Stimulated activated CD4-positive, alpha-beta T cell treated with anti-CD3 and anti-CD28 coated beads, Interleukin-4, amount 100 ng/mL, for 24 hours (primary cell): ENCODE measurements around the gene SDF4.

Experiments used
- DNase-seq: peaks from one replicate; pipeline ENCODE4 v3.0.0-alpha.2; 2020

The SDF4 gene

GRCh38 chr1:1175221-1176062, 56.4 kb downstream of the SDF4 start:
- DNase-seq, result no peak

GRCh38 chr1:1173793-1174415, 57.9 kb downstream of the SDF4 start, which contains the start of gene TTLL10:
Gene TTLL10, plus strand, starts transcription at chr1:1173880. Its CDS starts 5,336 bp downstream, at chr1:1179216.
- no peak for DNase-seq

DNA sequence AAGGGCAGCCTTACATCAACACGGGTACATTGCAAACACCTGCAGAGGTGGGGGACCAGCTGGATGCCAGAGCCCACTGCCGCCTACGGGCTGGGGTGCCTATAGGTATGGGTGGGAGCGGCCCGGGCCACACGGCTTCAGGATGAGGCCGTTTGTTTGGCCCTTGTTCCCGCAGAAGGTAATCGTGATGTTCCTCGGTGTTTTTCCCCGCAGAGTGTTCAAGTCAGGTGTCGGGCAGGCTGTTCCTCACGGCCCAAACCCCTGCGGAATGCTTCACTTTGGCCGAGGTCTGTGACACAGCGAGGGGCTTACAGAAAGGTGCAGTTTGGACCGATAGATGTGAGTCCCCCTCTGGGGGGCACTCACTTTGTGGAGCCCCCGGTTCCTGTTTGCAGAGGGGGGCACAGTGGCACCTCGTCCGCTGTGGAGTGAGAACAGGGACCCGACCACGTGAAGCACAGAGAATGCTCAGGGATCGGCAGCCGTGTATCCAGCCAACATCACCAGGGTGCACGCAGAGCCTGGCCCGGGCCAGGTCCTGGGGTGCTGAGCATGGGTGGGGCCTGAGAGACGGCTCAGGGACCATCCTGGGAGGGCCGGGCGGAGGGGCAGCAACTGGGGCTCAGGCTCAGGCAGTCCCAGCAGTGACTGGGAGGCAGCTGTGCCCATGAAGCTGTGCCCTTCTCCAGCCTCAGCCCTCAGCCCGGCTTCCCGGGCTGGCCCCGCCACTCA, 58.6 kb downstream of the SDF4 start:
- DNase-seq, result no peak

DNA sequence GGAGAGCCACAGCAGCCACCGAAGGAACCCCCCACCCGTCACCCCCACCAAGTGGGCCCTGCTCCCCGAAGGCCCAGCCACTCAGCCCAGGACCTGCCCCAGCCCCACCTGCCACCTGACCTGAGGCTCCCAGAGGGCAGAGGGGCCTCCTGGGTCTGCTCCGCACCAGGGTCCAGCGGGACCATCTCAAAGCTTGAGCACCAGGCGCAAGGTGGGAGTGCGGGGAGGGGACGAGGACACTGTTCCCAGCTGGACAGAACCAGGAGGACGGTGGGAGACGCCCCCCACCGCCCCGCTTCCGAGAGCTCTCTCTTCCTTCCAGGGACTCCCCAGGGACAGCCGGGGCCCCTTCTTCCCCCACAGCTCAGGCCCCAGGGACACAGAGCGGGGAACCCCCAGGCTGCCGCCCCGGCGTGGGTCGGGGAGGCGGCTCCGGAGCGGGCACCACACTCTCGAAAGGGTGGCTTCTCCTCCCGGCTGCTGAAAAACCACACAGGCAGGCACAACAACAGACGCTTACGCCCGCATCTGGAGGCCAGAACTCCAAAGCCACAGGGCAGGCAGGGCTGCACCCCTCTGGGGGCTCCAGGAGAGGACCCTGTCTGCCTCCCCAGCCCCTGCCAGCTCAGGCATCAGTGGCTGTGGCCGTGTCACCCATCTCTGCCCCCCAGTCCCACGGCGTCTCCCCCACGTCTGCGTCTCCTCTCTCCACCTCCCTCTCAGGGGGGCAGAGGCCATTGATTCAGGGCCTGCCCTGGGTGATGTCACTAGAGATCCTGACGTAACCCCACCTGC, 60.1 kb downstream of the SDF4 start:
- no peak for DNase-seq

DNA sequence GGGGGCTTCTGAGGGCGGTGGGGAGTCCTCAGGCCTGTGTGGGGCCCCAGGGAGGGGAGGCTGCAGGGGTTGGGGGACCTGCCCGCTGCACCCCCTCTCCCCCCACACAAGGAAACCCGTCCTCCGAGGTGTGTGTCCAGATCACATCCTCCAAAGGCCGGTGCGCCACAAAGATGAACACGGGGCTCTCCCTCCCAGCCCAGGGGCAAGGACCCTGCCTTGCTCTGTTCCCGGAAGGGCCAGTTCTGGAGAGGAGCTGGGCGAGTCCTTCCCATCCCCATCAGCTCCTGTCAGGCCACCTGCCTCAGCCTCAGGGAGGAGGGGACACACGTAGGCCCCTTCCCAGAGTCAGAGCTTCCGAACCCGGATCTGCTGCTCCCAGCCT, 60.6 kb downstream of the SDF4 start:
- DNase-seq, result no peak

DNA sequence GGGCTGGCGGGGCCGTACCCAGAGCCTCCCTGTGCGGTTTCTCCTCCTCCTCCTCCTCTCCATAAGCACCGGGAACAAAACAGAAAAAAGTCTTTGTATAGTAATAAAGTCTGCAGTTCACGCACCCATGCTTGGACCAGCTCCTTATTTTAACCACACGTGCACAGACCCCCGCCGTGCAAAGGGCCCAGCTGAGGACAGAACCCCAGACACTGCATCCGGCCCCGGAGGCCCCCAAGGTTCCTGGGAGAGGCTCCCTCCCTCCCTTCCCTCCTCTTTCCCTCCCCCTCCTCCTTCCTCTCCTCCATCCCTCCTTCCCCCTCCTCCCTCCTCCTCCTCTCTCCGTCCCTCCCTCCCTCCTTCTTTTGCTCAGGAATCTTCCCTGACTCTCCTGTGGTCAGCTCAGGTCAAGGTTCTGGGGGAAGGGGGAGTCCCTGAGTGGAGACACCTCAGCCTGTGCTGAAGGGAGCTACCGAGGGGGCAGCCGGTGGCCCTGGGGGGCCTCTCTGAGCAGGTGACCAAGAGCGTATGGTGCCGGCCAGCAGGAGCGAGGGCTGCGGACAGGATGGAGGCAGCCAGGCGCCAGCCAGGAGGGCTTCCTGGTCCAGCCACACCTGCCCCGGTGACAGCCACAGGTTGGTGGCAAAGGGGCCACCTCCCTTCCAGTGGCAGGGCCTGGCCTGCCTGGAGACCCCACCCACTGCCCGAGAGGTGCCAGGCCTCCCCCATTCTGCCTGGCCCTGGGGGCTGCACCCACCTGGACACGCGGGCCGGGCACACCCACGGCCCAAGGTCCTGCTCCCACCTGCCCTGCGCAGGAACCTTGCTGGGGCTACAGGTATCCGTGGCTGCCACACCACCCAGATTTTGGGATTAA, 61.3 kb downstream of the SDF4 start:
- DNase-seq, result no peak

DNA sequence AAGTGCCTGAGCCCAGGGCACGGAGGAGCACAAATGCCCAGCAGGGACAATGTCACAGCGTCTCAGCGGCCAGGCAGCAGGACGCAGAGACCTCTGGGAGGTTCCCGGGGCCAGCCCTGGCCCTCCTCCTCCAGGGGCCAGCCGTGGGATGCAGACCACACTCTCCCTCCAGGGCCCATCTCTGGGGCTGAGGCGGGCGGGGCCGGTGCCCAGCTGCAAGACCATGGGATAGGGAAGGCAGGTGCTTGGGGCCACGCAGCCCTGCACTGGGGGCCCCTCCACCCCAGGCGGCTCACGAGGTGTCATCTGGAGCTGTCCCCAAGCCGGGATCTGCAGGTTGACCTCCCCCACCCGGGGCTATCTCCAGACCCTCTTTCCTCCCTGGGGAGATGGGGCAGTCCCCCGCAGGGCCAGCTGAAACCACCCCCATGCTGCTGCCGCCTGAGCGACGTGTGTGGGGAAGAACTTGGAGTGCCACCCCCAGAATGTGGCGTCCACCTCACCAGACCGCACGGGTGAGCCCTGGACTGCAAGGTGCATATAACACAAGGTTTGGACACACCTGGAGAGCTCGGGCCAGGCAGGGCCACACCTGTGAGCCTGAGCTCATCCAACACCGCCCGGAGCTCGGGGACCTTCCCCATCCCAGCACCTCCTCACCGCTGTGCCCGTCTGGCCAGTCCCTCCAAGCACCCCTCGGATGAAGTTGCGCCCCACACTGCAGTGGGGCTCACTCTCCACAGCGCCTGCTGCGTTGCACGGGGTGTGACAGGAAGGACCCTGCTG, 62.2 kb downstream of the SDF4 start:
- no peak for DNase-seq

DNA sequence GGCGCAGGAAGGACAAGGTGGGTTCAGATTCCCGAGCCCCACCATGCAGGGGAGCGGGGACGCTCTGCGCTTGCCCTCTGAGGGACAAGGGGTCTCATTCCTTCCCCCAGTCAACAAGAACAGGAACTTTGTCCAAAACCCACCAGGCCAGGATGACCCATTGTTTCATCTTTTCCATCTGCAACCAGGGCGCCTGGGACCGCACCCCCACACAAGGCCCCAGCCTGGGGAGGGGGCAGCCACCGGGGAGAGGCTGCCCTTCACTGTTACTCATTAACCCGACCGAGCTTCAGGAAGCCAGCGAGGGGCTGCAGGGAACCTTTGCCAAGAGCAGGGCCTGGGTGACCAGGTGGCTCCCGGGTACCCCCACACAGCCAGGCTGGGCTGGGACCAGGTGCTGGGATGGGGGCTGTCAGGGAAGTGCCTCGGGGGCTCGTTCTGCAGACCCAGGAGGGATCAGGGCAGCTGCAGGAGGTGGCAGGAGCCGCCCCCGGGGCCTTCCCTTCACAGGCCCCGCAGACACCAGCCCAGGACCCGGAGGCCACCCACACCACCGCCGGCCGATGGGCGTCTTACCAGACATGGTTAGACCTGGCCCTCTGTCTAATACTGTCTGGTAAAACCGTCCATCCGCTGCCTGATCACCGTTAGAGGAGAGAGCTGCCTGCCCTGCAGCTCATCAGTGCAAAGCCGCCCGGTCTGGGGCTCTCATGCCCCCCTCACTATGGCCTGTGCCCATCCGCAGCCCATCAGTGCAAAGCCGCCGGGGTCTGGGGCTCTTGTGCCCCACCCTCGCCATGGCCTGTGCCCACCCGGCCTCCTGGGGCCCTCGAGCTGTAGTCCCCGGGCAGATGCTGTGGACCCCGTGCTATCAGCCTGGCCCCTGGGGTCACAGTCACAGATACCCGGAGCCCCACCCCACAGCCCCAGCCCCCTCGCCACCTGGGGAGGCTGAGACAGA, 63.1 kb downstream of the SDF4 start:
- no peak for DNase-seq

DNA sequence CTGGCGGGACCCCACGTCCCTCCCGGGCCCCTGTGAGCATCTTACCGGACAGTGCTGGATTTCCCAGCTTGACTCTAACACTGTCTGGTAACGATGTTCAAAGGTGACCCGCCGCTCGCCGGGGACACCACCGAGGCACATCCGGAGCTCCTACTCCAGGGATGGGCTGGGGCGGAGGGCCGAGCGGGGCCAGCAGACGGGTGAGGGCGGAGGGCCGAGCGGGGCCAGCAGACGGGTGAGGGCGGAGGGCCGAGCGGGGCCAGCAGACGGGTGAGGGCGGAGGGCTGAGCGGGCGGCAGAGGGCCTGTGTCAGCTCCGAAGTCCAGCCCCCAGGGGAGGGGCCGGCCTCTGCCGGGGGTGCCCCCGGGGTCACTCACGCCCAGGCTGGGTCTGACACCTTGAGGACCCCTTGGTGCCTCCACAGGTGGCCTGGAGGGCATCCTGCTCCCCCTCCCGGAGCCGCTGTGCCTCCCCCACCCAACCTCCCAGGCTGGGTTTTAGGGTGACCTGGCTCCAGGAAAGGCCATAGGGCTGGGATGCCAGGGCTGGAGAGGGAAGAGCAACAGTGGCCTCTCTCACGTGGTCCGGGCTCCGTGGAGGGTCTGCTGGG, 63.9 kb downstream of the SDF4 start:
- no peak for DNase-seq

- DNase-seq, result no peak
These were observed 64.4 kb downstream of the SDF4 start for GRCh38 chr1:1167398-1167821.
